Stimulated activated CD4-positive, alpha-beta T cell treated with anti-CD3 and anti-CD28 coated beads, Interleukin-4, amount 100 ng/mL, for 48 hours (primary cell): ENCODE results near the gene DENND4B.
"Not testable (repeated sequence)": the region's sequence is repeated elsewhere in the genome, so short reads cannot be mapped to it uniquely, and the experiment has no call there.

Source experiments
- DNase-seq, 2 donors: peaks; one replicate each; pipeline ENCODE4 v3.0.0-alpha.2; 2020; ENCODE audit warnings: low read depth in 2 of 2

Gene DENND4B

GRCh38 chr1:153946622-153947241 lies at the start of gene DENND4B:
TSS of gene DENND4B (minus strand) at chr1:153946718. CDS start at chr1:153944374, 2,344 bp downstream.
- peak; percentile 64 to 73 for DNase-seq

DNA sequence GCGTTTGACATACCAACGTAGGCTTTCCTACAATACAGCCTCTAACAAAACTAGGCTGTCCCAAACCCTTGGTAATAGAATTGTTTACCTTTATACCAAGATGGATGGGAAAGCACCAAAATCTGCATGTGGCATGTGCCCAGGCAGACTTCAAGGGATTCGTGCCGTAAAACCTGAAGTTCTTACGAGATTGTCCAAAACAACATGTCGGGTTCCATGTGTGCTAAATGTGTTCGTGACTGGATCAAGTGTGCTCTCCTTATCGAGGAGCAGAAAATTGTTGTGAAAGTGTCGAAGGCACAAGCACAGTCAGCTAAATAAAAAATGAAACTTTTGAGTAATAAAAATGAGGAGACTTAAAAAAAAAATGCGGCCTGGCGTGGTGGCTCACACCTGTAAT lies 49.1 kb upstream of the DENND4B start:
- no peak for DNase-seq

DNA sequence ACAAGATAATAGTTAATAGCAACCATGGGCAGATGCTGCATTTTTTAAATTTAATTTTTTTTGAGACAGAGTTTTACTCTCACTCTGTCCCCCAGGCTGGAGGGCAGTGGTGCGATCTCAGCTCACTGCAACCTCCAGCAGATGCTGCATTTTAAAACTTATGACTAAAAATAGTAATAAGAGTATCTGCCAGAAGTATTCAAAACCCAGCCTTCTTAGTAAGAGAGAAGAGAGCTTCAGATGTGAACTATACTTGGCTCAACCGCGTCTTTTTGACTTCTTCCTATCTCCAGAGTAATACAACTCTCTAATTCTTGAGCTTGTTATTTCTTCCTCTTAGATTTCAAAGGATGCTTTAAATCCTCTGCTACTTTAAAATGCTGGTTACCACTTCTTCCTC lies 48.7 kb upstream of the DENND4B start:
- no peak for DNase-seq

DNA sequence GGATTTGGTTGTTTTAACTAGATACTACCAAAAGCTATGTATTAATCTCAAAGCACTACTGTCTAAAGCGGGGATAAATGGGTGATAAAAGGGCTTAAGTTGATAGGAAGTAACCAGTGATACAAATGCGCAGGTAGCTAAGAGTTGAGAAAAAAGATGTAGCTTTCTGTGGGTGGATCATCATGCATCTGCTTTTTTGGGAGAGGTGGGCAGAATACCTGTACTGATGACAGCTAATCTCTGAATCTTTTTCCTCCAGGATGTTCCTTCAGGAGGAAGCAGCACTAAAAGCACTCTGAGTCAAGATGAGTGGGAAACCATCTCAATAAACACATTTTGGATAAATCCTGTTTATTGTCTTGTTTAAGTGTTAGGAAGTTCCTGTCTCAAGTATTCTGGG lies 45.3 kb upstream of the DENND4B start:
- no peak for DNase-seq

- DNase-seq, result no peak
These were observed 44.7 kb upstream of the DENND4B start for GRCh38 chr1:153991151-153991630.

GRCh38 chr1:153990468-153991150 lies 44.1 kb upstream of the DENND4B start, which contains the start of gene RPS27:
TSS of gene RPS27 (plus strand) at chr1:153990762. CDS start at chr1:153990797, 35 bp downstream.
- peak; percentile 58 to 79 for DNase-seq

DNA sequence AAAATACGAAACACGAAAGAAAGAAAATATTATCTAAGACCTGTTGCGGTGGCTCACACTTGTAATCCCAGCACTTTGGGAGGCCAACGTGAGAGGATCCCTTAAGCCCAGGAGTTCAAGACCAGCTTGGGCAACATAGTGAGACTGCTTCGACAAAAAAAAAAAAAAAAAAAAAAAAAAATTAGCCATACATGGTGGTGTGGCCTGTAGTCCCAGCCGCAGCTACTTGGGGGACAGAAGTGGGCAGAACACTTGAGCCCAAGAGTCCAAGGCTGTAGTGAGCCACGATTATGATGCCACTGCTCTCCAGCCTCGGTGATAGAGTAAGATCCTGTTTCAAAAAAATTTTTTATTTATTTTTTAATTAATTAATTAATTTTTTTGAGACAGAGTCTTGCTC lies 41.1 kb upstream of the DENND4B start:
- DNase-seq, result no peak

DNA sequence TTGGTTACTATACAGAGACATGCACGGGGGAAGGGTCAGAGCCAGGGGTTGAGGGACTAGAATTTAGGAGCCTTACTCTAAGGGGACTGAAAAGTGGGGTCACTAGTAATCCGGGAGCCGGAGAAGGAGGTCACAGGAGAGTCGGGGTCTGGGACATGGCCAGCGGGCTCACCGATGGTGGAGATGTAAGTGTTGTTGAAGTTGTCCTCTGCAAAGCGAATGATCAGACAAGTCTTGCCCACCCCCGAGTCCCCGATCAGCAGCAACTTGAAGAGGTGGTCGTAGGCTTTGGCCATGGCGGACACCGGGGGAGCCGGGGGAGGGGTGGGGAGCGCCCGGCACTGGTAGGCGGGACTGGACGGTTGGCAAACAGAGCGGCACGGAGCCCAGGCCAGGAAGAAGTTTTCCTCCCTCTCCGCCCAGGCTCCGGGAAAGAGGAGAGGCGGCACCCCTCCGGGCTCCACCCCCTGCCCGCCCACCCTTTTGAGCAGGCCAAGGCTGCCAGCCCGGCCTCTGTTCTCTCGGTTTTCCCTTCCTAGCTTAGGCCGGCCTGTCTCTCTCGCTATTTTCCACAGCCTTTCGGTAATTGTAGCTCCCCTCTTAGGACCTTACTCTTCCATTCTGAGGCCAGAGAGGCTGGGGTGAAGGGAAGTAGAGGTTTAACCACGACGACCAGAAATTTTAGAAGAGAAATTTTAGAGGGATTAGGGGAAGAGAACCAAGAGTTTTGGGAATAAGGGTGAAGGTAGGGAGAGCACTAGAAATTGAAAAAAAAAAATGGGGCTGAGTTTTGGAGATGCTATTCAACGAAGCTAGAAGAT lies 39.6 kb upstream of the DENND4B start, which contains the start of gene RAB13:
TSS of gene RAB13 (minus strand) at position 399 of the 821 bp plus-strand sequence. CDS start at position 296, 103 bp downstream.
- DNase-seq, result no peak

- peak in 1 of 2 donors; percentile 47 for DNase-seq
These were observed 38.9 kb upstream of the DENND4B start for GRCh38 chr1:153985341-153985912.

DNA sequence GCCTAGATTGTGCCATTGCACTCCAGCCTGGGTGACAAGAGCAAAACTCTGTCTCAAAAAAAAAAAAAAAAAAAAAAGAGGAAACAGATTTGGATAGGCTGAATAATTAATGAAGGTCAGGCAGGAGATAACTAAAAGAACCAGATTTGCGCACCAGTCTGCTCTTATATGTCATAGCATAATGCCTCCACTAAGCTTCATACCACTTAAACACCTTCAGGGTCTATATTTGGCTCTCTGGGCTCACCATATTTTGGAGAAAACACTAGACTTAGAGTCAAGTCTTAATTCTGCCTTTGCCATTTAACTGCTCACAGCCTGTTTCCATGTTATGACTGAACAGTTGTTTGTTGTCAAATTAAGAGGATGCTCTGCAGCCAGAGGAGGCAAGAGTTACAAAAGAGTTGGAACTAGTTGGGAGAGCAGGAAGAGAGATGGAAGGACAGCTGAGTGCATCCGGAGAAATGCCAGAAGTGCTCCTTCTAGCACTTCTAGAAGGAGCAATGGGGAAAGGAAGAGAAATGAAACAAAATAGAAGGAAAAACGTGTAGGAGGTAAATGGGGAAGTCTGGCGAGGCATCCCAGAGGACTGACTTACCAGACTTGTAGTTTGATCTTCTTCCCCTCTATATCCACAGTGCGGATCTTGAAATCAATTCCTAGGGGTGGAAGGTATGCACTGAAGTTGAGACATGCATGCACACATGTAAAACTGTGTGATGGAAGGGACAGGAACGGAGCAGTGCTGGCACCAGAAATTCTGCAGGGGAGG lies 37.8 kb upstream of the DENND4B start:
- DNase-seq, result no peak

DNA sequence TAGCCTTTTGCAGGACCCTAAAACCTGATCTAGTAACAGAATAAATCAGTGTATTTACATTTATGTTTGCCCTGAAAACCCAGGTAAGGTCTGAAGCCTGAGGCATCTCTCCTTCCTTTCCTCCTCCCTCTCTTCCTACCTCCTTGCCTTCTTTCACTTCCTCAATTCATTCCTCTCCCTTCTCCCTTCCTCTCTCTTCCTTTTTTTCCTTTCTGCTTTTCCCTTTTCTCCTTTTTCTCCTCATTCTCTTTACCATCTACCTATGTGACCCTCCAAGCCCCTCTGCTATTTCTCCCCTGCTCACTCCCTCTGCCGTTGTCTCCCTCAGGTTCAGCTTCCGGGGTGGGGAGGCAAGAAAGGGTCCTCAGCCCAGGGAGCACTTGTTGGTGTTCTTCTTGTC lies 35.2 kb upstream of the DENND4B start:
- DNase-seq, result not testable (repeated sequence)

DNA sequence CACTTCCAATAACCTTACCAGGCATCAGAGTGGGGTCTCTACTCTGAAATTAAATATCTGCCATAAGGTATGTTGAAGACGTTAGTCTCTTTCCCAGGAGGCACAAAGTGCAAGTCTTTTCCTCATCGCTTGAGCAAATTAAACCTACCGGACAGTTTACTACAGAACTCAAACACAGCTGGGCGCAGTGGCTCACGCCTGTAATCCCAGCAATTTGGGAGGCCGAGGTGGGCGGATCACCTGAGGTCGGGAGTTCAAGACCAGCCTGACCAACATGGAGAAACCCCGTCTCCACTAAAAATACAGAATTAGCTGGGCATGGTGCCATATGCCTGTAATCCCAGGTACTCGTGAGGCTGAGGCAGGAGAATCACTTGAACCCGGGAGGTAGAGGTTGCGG lies 32.6 kb upstream of the DENND4B start:
- not testable (repeated sequence) for DNase-seq

DNA sequence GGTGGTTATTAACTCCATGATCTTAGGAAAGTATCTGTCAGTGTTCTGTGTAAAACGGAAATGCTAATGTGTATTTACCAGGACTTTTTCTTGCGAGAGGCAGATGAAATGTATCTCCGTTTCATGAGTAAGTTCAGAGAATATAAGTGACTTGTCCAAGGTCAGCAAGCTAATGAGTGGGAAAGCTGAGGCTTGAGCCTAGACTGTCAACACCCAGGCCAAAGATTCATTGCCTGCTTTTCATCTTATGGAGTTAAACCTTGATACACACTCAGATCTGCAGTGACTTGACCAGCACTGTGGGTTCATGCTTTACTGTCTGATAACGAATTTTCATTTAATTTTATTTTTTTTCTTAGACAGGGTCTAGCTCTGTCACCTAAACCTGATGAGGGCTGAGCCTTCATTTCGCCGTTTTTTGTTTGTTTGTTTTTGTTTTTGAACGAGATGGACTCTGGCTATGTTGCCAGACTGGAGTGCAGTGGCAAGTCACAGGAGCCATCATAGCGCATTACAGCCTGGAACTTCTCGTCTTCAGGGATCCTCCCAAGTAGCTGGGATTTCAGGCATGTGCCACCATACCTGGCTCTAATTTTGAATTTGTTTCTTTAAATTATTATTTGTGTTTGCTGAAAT lies 31.9 kb upstream of the DENND4B start:
- no peak for DNase-seq

DNA sequence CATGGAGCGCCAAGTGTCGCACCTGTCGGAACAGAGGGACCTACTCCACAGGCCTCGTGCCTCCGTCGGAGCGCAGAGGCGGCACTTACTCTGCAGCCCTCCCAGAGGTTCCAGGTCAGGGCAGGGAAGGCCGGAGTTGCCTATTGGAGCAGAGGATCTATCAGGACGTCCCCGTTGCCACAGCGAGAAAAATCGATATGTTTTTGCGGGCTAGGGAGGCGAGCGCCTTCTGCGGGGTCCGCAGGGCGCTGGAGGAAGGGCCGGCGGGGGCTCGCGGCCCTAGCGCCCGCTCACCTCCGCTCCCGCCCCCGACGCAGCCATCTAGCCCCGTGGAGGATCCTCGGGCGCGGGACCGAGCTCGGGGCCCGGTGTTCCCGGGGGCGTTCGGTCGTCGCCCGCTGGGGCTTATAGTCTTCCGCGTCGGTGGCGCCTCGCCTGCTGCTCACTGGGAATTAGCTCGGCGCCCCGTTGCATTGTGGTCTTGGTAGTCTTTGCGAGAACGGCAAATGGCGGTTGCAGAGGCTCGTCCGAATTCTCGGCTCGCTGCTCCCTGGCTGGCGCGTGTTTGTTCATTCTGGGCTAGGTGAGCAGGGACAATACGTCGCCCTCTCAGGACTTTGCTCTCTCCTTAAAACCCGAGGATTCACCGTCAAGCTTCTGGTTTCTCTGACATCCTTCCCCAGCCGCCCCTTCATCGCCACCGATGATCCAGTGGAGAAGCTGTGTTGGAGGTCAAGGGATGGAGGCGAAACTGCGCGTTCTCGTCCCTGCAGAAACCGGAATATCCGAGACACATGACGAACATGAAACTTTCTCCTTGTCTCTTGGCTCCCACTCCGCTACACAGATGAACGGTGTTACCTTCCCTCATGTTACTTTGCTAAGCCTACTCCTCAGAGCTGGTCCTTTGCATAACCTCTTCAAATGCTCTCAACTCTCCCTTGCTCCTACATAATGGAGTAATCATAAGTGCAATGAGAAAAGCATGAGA lies 31.0 kb upstream of the DENND4B start, which contains the start of gene JTB:
TSS of gene JTB (minus strand) at position 425 of the 991 bp plus-strand sequence. CDS start at position 3, 422 bp downstream.
- peak; percentile 75 to 84 for DNase-seq

GRCh38 chr1:153976819-153977249 lies 30.3 kb upstream of the DENND4B start:
- no peak for DNase-seq

DNA sequence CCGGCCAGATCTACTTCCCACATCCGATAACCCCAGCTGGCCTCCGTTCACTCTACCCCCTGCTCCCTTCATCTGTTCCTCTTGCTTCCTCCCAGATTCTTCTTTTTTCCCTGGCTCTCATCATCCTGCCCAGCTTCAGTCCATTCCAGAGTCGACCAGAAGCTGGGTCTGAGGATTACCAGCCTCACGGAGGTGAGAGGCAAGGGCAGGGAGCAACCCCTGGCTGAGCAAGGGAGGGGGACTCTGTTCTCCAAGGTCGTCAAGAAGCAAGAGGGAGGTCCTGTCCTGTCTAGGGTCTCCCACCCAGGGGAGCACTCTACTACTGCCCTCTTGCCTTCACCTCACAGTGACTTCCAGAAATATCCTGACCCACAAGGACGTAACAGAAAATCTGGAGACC lies 27.0 kb upstream of the DENND4B start:
- DNase-seq, result no peak

DNA sequence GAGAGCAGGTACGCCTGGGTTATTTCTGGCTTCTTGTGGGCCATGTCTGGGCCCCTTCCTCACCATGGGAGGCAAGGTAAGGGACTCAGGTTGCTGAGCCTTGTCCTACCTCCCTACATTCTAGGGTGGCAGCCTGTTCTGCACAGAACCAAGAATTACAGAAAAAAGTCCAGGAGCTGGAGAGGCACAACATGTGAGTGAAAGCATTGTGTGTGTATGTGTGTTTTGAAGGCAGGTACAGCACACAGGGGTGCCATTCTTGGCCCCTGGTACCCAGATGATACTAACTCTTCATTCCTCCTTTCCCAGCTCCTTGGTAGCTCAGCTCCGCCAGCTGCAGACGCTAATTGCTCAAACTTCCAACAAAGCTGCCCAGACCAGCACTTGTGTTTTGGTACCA lies 26.6 kb upstream of the DENND4B start:
- no peak for DNase-seq

GRCh38 chr1:153970346-153970745 lies 23.8 kb upstream of the DENND4B start:
- no peak for DNase-seq

DNA sequence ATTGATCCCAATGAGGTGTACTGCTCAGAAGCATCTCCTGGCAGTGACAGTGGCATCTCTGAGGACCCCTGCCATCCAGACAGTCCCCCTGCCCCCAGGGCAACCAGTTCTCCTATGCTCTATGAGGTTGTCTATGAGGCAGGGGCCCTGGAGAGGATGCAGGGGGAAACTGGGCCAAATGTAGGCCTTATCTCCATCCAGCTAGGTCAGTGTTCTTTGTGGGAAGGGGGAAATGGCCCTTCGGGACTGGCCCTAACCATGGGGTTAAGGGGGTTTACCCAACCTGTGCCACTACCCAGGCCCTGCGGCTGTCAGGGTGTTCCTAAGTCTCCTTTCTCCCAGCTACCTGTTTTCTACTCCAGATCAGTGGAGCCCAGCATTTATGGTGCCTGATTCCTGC lies 22.5 kb upstream of the DENND4B start:
- DNase-seq, result no peak
